Glomerular visceral epithelial cell (primary cell): ENCODE results near the gene USP37.

ENCODE experiments used
- DNase-seq: peaks from one replicate; pipeline ENCODE4 v3.0.0-alpha.2; 2016; ENCODE audit errors: extremely low spot score

Gene USP37

DNA sequence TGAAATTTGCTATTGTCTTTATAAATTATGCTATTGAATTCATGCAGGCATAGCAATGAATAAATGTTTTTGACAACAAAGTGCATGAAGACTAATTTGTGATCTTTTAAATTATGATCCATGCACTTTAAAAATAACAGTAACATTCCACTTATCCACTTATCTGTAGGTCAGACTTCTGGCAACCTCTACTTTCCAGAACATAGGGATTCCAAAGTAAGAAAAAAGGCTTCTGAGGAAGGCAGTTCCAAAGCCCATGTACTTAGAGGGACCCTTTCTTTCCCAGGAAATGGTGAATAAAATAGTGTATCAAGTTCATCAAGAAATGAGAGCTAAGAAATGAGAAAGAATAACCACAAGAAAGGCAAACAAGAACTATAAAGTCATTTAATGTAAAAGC lies 90.9 kb downstream of the USP37 start:
- DNase-seq = no peak

DNA sequence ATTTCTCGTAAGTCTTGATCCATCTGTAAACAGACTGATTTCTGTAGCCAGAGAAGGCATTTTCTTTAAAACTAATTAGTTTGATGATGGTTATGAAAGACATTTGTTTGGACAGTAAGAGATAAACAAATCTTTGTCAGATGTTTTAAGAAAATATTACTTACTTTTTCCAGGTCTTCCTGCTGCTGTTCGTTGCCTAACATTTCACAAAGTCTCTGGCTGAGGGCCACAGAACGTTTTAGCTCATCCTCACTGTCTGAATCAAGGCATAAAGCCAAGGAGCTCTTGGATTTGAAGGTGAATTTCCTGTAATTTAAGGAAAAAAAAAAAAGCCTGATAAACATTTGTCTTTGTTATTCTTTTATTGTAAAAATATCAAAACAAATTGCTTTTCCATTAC lies 91.5 kb downstream of the USP37 start:
- DNase-seq = no peak

DNA sequence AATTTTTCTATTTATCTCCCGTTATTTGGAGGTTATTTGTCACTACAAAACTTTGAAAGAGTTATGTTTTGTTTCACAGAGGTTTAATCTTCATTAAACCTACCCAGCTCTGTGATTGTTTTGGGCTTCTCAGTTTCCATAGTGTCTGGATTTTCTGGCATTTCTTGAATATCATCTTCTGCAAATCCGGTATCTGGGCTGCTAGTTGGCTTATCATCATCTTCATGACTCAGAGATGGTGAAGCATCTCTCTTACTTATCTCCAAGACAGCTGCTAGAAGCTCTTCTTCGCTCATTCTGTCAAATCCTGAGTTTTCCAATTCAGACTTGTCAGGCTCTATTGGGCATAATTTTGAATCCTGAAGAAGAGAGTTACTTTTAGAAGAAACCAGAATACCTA lies 93.6 kb downstream of the USP37 start:
- no peak for DNase-seq

DNA sequence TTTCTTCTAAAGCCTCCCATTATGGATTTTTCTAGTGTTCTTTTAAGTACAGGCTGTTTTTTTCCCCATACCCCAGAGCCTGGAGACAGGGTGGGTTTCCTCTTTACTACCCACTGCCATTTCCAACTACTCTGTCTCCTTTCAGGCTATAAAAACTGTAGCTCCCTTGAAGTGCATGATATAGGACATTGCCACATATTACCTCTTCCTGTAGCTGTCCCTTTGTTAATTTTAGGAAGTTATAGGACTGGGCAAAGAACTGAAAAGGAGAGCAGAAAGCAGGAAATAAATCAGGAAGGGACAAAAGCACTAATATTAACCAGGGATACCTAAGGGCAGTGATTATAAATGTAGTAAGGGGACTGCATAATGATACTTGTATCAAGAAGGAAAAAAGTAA lies 95.2 kb downstream of the USP37 start:
- DNase-seq = no peak

- no peak for DNase-seq
Observed at GRCh38 chr2:218471982-218472381, 96.2 kb downstream of the USP37 start.

GRCh38 chr2:218471036-218471435 lies 97.1 kb downstream of the USP37 start:
- no peak for DNase-seq

DNA sequence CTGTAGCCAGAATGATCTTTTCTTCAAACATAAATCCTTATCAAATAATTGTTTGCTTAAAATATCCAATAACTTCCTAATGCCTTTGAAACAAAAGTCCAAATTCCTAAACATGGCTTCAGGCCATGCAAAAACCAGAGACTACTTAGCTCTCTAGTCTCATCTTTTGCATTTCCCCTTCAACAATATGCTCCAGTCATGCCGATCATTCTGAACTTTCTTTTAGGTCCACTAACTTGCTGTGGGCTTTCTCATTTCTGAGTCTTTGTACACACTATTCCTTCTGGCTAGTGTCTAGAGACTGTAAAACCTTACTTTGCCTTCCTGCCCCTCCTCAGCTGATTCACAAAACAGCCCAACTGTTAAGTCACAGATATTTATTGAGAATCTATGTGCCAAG lies 97.7 kb downstream of the USP37 start:
- no peak for DNase-seq

GRCh38 chr2:218465987-218466633 lies 102.0 kb downstream of the USP37 start:
- peak; percentile 9 for DNase-seq

- no peak for DNase-seq
Observed at GRCh38 chr2:218458598-218458997, 109.6 kb downstream of the USP37 start.

GRCh38 chr2:218456849-218457248 lies 111.3 kb downstream of the USP37 start:
- no peak for DNase-seq

- no peak for DNase-seq
Observed at GRCh38 chr2:218452079-218452478, 116.1 kb downstream of the USP37 start.

GRCh38 chr2:218448934-218449333 lies 119.2 kb downstream of the USP37 start:
- no peak for DNase-seq

DNA sequence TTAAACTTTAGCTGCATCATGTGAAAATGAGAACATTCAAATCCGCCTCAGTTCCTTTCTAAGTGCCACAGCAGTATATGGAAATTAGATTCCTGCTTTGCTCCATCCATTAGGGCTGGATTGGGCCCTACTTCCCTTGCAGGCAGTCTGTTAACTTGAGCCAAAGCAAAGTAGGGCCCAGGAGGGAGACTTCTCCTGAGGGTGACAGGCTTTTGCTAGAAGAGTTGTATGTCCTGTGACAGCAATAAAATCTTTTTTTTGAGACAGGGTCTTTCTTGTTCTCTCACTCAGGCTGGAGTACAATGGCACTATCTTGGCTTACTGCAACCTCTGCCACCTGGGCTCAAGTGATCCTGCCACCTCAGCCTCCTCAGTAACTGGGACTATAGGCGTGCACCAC lies 121.1 kb downstream of the USP37 start:
- no peak for DNase-seq

DNA sequence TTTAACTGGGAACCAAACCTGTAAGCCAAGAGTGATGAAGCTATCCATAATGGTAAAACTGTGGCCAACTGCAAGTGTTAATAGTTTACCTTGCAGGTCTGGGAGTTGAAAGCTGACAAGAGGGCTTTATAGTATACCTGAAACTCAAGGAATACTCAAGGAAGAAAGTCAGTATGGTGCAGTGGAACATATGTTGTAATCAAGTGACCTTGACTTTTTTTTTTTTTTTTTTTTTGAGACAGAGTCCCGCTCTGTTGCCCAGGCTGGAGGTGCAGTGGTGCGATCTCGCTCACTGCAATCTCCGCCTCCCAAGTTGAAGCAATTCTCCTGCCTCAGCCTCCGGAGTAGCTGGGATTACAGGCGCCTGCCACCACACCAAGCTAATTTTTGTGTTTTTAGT lies 121.6 kb downstream of the USP37 start:
- DNase-seq = no peak

DNA sequence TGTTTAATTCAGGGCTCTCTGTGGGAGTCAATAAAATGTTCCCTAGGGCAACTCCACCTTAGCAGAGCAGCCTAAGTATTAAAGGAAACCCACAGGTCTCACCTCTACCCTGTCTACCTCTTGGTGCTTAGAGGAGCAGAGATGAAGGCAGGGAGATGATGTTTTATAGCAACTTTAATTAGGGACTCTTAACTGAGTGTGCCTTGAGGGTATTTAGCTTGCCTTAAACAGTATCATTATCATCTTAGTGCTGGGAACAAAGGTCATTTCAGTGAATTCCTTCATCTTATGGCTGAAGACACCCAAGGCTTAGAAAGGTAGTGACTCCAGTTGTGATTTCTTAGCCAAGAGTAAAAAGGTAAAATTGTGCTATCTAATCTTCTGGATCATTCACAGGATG lies 122.5 kb downstream of the USP37 start:
- DNase-seq = no peak

GRCh38 chr2:218444692-218445357 lies 123.3 kb downstream of the USP37 start:
- no peak for DNase-seq

- no peak for DNase-seq
Observed at GRCh38 chr2:218438596-218438995, 129.6 kb downstream of the USP37 start.

GRCh38 chr2:218437969-218438368 lies 130.2 kb downstream of the USP37 start:
- DNase-seq = no peak

DNA sequence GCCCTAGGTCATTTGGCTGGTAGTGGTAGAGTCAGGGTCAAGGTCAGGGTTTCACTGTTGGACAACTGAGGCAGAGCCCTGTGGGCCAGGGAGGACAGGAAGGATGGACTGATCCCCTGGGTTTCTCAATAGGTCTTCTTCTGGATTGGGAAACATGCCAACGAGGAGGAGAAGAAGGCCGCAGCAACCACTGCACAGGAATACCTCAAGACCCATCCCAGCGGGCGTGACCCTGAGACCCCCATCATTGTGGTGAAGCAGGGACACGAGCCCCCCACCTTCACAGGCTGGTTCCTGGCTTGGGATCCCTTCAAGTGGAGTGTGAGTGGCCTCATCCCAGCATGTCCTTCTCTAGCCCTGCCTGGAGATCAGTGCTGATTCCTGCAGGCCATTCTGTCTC lies 131.2 kb downstream of the USP37 start:
- no peak for DNase-seq

DNA sequence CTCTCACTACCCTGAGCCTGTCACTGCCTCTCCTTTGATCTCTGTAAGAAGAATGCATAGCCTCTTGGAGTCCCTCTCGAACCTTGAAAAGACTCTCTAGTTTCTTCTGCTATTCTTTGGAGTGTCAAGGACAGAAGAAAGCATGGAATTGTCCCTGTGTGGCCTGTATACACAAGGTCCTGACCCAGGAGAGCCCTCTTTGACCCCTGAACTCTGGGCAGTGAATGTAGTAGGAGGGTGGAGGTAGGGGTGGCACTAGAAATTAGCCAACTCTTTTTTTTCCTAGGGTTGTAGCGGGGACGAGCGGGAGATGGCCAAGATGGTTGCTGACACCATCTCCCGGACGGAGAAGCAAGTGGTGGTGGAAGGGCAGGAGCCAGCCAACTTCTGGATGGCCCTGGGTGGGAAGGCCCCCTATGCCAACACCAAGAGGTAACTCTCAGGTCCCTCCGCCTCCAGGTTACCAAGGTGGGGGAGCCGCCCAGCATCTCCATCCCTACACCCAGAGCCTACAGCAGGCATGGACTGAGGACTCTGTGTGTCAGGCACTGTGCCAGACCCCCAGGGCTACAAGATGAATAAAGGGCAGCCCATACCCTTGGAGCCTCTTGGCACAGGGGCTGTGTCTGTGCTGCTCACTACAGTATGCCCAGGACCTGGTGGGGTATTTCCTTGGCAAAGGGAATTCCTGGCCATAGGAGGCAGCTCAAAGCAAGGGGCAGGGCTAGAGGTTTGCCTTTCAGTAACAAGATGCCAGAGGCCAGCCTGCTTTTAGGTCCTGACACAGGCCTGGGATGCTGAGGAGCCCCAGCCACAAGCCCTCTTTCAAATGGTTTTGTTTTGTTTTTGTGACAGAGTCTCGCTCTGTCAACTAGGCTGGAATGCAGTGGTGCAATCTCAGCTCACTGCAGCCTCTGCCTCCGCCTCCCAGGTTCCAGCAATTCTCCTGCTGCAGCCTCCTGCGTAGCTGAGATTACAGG lies 132.9 kb downstream of the USP37 start:
- no peak for DNase-seq

DNA sequence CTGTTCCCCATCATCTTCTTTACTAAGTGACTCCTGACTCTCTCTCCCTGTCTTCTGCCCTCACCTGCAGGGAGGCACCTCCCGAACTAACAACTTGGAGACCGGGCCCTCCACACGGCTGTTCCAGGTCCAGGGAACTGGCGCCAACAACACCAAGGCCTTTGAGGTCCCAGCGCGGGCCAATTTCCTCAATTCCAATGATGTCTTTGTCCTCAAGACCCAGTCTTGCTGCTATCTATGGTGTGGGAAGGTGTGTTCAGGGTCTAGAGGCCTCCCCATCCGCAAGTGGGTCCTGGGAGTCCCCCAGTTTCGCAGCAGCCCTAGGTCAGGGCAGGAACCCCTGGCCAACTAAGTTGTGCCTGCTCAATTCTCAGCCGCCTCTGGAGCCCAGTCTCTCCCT lies 133.7 kb downstream of the USP37 start:
- DNase-seq = no peak

DNA sequence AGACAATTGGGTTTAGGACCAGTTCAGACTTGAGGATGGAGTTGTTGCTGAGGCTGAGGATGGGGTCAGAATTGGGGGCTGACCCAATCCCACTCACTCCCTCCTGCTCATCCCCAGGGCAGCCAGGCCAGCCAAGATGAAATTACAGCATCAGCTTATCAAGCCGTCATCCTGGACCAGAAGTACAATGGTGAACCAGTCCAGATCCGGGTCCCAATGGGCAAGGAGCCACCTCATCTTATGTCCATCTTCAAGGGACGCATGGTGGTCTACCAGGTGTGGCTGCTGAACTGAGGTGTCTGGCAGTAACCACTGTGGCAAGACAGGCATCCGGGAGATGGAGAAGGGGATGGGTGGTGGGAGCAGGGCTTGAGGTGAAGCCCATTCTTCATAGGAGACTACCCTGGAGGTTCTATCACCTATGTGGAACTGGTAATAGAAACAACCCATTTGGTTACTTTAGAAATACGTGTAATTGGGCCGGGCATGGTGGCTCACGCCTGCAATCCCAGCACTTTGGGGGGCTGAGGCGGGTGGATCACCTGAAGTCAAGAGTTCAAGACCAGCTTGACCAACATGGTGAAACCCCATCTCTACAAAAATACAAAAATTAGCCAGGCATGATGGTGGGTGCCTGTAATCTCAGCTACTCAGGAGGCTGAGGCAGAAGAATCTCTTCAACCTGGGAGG lies 135.3 kb downstream of the USP37 start:
- DNase-seq = no peak
